Measurements from ENCODE around the gene COLQ. TPM values are rescaled to one million over a fixed set of nuclear protein-coding genes. Genes with fewer than 3 reads are reported as not detected.

COLQ gene
- total RNA-seq, 4 donors from 2014 or later, result 2.6 to 21.3 (median 4.0) TPM

DNA sequence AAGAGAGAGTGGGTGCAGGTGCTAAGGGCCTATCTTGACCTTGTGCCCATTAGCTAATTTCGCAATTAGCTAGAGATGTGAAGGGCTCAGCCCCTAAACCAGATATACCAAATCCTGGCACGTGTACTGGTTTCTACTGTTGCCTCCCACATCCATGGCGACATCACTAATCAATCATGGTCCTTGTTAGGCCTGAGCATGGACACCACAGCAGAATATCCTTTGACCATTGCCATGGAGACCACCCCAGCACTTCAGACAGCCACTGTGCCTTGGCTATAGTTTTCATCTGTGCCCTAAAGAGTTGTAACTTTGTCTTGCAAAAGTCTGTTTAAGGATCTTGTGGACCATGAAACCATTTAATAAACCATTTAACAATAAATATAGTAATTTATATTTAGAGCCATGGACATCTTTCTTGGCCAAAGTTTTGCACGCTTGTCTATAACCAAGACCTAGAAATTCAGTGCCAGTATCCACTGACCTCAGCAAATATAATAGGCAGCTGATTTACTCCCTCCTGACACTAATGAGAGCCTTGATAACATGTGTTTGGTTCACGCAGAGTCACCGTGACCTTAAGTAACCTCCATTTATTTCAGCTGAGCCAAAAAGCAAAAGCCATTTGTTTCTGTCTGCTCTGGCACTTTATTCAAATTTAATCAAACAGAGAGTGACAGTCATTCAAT lies 43.4 kb downstream of the COLQ start:
- intact Hi-C loops (cut with DNase I; ENCODE audit: low total_unique reads), result no loop called here
- no peak for DNase-seq

DNA sequence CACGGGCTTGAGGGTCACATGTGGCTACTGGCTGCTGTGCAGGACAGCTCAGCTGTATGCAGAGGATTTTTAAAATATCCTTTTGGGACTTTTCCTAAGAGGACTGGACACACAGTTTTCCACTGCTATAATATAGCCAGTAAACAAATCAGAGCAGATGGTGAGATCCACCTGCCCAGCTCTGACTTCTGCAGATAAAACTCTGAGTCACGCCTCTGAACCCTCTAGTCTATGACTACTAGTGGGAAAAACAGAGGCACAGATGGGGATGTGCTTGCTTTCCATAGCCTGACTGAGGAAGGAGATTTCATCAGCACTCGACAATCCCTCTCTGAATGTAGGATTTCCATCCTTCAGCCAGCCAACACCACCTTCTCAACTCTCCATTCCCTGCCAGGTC lies 45.1 kb downstream of the COLQ start:
- intact Hi-C loops (cut with DNase I; ENCODE audit: low total_unique reads), result no loop called here
- Histone ChIP-seq H3K36me3 (no peaks in the 10 kb centered on the region), H3K27me3 (no peaks in the 10 kb centered on the region), H3K9me3 (no peaks in the 10 kb centered on the region), H3K4me1 (no peaks in the 10 kb centered on the region), H3K4me3 (no peak overlapping the region), H3K27ac (peak overlapping the region in 1 of 2 donors; percentile 33)
- DNase-seq, result no peak
- TF ChIP-seq, protein P1, sequence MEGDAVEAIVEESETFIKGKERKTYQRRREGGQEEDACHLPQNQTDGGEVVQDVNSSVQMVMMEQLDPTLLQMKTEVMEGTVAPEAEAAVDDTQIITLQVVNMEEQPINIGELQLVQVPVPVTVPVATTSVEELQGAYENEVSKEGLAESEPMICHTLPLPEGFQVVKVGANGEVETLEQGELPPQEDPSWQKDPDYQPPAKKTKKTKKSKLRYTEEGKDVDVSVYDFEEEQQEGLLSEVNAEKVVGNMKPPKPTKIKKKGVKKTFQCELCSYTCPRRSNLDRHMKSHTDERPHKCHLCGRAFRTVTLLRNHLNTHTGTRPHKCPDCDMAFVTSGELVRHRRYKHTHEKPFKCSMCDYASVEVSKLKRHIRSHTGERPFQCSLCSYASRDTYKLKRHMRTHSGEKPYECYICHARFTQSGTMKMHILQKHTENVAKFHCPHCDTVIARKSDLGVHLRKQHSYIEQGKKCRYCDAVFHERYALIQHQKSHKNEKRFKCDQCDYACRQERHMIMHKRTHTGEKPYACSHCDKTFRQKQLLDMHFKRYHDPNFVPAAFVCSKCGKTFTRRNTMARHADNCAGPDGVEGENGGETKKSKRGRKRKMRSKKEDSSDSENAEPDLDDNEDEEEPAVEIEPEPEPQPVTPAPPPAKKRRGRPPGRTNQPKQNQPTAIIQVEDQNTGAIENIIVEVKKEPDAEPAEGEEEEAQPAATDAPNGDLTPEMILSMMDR (IDR thresholded peaks at IDR 0.05), result no peak
- TF ChIP-seq POLR2A (IDR thresholded peaks at IDR 0.05), result no peak

More for the DNA sequence above, 43.4 kb downstream of the COLQ start:
- no peaks in the 10 kb centered on the region for H3K9me3 ChIP-seq
- no peak overlapping the region for H3K4me3 ChIP-seq
- TF ChIP-seq POLR2A (IDR thresholded peaks at IDR 0.05), result no peak
- TF ChIP-seq, protein P1 (IDR thresholded peaks at IDR 0.05), result no peak
- H3K36me3 ChIP-seq, result no peaks in the 10 kb centered on the region
- H3K27ac ChIP-seq, result no peak overlapping the region
- H3K27me3 ChIP-seq, result no peaks in the 10 kb centered on the region
- no peaks in the 10 kb centered on the region for H3K4me1 ChIP-seq

DNA sequence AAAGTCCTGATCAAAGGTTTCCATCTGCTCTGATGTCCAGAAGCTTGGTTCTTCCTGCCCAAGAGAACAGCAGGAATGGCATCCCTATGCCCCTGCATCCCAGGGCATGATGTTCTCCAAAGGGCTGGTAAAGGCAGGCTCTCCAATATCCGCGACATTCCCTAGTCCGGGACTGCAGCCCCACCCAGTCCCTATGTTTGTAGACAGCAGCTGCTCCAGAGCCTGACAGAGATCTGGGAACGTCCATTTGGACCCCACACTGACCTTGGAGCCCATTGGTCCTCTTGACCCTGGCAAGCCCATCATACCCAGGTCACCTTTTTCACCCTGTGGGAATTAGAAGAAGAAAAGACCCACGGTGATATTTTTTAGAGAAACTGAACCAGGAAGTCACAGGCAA lies 46.3 kb downstream of the COLQ start:
- no peaks in the 10 kb centered on the region for H3K9me3 ChIP-seq
- no peaks in the 10 kb centered on the region for H3K27me3 ChIP-seq
- no peaks in the 10 kb centered on the region for H3K4me1 ChIP-seq
- DNase-seq, result no peak
- TF ChIP-seq, protein P1 (IDR thresholded peaks at IDR 0.05), result no peak
- no peak for TF ChIP-seq POLR2A (IDR thresholded peaks at IDR 0.05)
- no peak overlapping the region for H3K4me3 ChIP-seq
- H3K36me3 ChIP-seq, result no peaks in the 10 kb centered on the region
- intact Hi-C loops (cut with DNase I; ENCODE audit: low total_unique reads), result no loop called here
- no peak overlapping the region for H3K27ac ChIP-seq

DNA sequence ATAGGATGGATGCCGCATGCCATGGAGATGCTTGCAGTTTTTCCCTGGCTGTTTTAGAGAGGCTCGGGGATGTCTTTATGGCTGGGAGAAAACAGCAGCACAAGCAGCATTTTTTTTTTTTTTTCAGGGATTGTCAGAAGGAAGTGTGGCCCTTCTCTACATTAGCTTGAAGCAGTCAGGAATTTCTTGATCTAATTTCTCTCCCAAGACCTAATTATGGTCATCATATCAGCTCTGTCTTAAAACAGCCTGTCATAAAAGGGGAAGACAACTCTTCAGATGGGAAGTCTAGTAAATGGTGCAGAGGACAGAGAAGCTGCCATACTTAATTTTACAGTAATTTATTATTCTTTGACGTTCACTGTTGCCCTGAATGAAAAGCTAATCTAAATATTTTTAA lies 49.6 kb downstream of the COLQ start:
- no peak overlapping the region for H3K4me3 ChIP-seq
- no peak overlapping the region for H3K27ac ChIP-seq
- no peak for DNase-seq
- H3K4me1 ChIP-seq, result no peaks in the 10 kb centered on the region
- no peaks in the 10 kb centered on the region for H3K27me3 ChIP-seq
- intact Hi-C loops (cut with DNase I; ENCODE audit: low total_unique reads), result no loop called here
- H3K36me3 ChIP-seq, result no peaks in the 10 kb centered on the region
- no peaks in the 10 kb centered on the region for H3K9me3 ChIP-seq
- TF ChIP-seq, protein P1 (IDR thresholded peaks at IDR 0.05), result no peak
- no peak for TF ChIP-seq POLR2A (IDR thresholded peaks at IDR 0.05)

DNA sequence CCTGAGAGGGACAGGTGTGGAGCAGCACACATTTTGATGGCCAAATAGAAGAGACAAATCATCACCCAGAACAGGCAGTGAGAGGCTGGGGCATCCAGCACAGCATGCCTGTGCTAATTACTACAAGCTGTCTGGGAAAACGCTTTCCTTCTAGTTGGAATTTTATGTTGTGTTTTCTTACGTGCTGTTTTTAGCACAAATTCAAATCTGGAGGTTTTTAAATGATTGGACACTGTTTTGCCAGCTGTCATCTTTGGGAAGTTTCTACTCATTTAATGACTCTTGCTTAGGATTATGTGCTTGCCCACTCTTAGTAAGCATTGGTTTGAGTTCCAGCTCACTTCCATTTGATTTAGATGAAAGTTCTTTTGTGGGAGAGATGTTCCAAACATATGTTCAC lies 50.7 kb downstream of the COLQ start:
- TF ChIP-seq, protein P1 (IDR thresholded peaks at IDR 0.05), result no peak
- no peak for TF ChIP-seq POLR2A (IDR thresholded peaks at IDR 0.05)
- no peak for DNase-seq
- H3K27me3 ChIP-seq, result no peaks in the 10 kb centered on the region
- no peaks in the 10 kb centered on the region for H3K9me3 ChIP-seq
- intact Hi-C loops (cut with DNase I; ENCODE audit: low total_unique reads), result no loop called here
- no peak overlapping the region for H3K27ac ChIP-seq
- H3K4me1 ChIP-seq, result no peaks in the 10 kb centered on the region
- H3K36me3 ChIP-seq, result no peaks in the 10 kb centered on the region
- H3K4me3 ChIP-seq, result no peak overlapping the region
